Psoas muscle (tissue), 8 donors: ENCODE measurements around the gene KRT86. TPM values are rescaled to one million over a fixed set of nuclear protein-coding genes. Genes with fewer than 3 reads are reported as not detected.

Experiments
- ATAC-seq, 4 donors: fragments of 200-7000 bp; cut with Tn5 transposase; one replicate each; pipeline ENCODE4 v1.9.1; 2020; ENCODE audit warnings: moderate library complexity in 3 of 4, mild to moderate bottlenecking in 2 of 4
- DNase-seq, 2 donors: peaks; one replicate each; pipeline ENCODE4 v3.0.0-alpha.2; 2020
- H3K27ac ChIP-seq: fragments of 200-600 bp; one replicate; pipeline ENCODE4 v1.8.0; 2022
- H3K27me3 ChIP-seq, 3 donors: fragments of 200-600 bp in 1 of 3; one replicate each; pipeline versions ENCODE4 v1.6.1 to v1.8.0; 2013 to 2022; ENCODE audit warnings: low read length in 2 of 3, mild to moderate bottlenecking in 2 of 3, moderate library complexity in 1 of 3; ENCODE audit not compliant: insufficient read depth in 3 of 3
- H3K36me3 ChIP-seq, 2 donors: fragments of 200-600 bp in 1 of 2; one replicate each; pipeline versions ENCODE4 v1.6.1 to v1.8.0; 2013 to 2022; ENCODE audit warnings: low read depth in 1 of 2, mild to moderate bottlenecking in 1 of 2, moderate library complexity in 1 of 2; ENCODE audit not compliant: insufficient read depth in 1 of 2
- H3K4me1 ChIP-seq: fragments of 200-600 bp; one replicate; pipeline ENCODE4 v1.8.0; 2022
- H3K4me3 ChIP-seq: fragments of 200-600 bp; one replicate; pipeline ENCODE4 v1.8.0; 2022; ENCODE audit warnings: mild to moderate bottlenecking
- H3K9me3 ChIP-seq: fragments of 200-600 bp; one replicate; pipeline ENCODE4 v1.8.0; 2022
- WGBS, 3 donors: extraction: QIAGEN DNeasy Blood & Tissue Kit; methylation state at CpG; one replicate each; pipeline versions ENCODE4 v1.1.6 to v1.1.7; 2013; 5-methylcytosine and 5-hydroxymethylcytosine counted together
- intact Hi-C, 2 donors: fragments of 100-400 bp; cut with DNase I; formaldehyde crosslinking; loops; one replicate each; pipeline versions ENCODE4 v1.11.0 to v1.14.2; 2022
- polyA plus RNA-seq, 3 donors: library from polyadenylated mRNA; stranded (reverse); fragments of 200-250 nt; gene quantifications; one replicate each; pipeline ENCODE4 v1.2.3, GENCODE V29; 2013
- total RNA-seq, 4 donors: library from RNA; stranded (reverse); fragmentation: NEBNext Ultra II Directional in 2 of 4; extraction: Animal tissue kit (Norgen Biotek cat#: 25700) in 2 of 4; gene quantifications; one replicate each; pipeline versions ENCODE4 v1.2.1 to v1.2.4, GENCODE V29; 2021 to 2023
- TF ChIP-seq, protein P1 (sequence below): fragments of 200-600 bp; IDR thresholded peaks from one replicate; pipeline ENCODE4 v1.8.0; 2022; ENCODE audit warnings: antibody characterized with exemption
- donor health status: healthy with polysubstance abuse.
- donor health status: DM: no; HTN: no; CAD: no; lungs with moderate emphysema.
- donor health status: Bipolar disorder and iron deficiency.
- donor health status: healthy.
- donor health status: DM: yes; HTN: yes; CAD: no.
- donor health status: DM: no; HTN: no; CAD: no.
- donor health status: DM: no; HTN: no; CAD: no.
- donor health status: DM: yes; HTN: yes; CAD: no.

KRT86 gene
- total and polyA plus RNA-seq, 7 donors, result 0.01 to 0.77 (median 0.05) TPM; not detected in 4

DNA sequence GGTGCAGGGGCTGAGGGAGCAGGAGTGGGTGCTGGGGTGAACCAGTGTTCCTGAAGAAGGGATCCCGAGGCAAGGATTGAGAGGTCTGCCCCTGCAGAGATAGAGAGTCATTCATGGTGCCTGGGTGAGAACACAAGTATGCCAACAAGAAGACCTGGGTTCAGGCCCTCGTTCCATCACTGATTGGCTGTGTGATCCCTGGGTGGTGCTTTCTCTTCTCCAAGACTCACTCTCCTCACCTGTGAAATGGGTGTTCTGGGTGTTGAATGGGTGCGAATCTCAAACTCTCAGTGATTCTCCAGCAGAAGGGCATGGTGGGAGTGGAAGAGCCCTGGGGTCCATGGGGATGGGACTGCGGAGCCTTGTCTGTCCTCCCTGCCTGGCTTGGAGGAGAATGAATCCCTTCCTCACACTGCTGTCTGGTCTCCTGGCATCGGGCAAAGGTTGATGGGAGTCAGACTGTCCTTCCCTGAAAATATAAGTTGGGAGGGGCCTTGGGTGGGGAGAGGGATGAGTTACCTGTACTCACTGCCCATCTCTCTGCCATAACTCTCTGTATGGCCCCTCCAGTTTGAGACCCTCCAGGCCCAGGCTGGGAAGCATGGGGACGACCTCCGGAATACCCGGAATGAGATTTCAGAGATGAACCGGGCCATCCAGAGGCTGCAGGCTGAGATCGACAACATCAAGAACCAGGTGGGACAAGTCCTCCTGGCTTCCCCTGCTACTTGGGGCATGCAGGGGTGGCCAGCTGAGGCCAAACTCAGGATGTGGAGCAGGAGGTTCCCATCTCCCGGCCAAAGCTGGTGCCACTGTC is 31.8 kb upstream of the KRT86 start:
- Histone ChIP-seq H3K27ac (no peak overlapping the region), H3K4me3 (no peak overlapping the region), H3K27me3 (peaks cover 0 to 1% (median 0%) of the 10 kb centered on the region in 3 donors), H3K36me3 (no peaks in the 10 kb centered on the region), H3K4me1 (peaks cover 25% of the 10 kb centered on the region), H3K9me3 (no peaks in the 10 kb centered on the region)
- no peak for ATAC-seq
- intact Hi-C loops, result no loop called here
- peak in 1 of 2 donors; percentile 28 for DNase-seq
- WGBS, 3 donors, result 92 to 95% (median 94%) methylated on average over 11 of the region's 11 CpGs
- TF ChIP-seq, protein P1, sequence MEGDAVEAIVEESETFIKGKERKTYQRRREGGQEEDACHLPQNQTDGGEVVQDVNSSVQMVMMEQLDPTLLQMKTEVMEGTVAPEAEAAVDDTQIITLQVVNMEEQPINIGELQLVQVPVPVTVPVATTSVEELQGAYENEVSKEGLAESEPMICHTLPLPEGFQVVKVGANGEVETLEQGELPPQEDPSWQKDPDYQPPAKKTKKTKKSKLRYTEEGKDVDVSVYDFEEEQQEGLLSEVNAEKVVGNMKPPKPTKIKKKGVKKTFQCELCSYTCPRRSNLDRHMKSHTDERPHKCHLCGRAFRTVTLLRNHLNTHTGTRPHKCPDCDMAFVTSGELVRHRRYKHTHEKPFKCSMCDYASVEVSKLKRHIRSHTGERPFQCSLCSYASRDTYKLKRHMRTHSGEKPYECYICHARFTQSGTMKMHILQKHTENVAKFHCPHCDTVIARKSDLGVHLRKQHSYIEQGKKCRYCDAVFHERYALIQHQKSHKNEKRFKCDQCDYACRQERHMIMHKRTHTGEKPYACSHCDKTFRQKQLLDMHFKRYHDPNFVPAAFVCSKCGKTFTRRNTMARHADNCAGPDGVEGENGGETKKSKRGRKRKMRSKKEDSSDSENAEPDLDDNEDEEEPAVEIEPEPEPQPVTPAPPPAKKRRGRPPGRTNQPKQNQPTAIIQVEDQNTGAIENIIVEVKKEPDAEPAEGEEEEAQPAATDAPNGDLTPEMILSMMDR, result no peak

DNA sequence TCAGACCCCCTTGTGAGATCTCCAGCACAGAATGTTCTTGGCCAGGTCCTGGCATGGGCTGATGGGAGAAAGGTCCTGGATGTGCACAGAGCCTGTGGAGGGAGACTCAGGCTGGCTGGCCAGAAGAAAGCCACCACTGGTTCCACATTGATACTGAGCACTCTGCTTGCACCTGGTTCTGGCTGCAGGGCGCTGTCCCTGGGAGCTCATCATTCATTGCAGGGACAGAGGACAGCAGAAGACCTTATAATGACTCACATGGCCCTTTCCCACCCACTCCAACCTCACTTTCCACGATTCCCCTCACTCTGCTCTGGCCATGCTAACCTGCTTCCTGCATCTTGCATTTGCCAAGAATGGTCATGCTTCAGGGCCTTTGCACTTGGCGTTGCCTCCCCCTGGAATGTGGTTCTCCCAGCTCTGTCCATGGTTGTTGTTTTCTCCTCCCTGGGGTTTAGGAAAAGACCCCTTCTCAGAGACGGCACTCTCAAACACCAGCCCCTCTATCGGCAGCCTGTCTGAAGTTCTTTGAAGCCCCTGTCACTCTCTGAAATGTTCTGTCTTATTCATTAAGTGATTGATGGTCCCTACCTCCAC is 31.1 kb upstream of the KRT86 start:
- peak in 1 of 2 donors; percentile 40 for DNase-seq
- no peaks in the 10 kb centered on the region for H3K27me3 ChIP-seq
- intact Hi-C loops, result no loop called here
- peaks cover 30% of the 10 kb centered on the region for H3K4me1 ChIP-seq
- no peak for ATAC-seq
- TF ChIP-seq, protein P1, result no peak
- H3K4me3 ChIP-seq, result no peak overlapping the region
- no peaks in the 10 kb centered on the region for H3K9me3 ChIP-seq
- H3K27ac ChIP-seq, result no peak overlapping the region
- no peaks in the 10 kb centered on the region for H3K36me3 ChIP-seq
- WGBS, 3 donors, result 61 to 75% (median 70%) methylated on average over 5 of the region's 5 CpGs

DNA sequence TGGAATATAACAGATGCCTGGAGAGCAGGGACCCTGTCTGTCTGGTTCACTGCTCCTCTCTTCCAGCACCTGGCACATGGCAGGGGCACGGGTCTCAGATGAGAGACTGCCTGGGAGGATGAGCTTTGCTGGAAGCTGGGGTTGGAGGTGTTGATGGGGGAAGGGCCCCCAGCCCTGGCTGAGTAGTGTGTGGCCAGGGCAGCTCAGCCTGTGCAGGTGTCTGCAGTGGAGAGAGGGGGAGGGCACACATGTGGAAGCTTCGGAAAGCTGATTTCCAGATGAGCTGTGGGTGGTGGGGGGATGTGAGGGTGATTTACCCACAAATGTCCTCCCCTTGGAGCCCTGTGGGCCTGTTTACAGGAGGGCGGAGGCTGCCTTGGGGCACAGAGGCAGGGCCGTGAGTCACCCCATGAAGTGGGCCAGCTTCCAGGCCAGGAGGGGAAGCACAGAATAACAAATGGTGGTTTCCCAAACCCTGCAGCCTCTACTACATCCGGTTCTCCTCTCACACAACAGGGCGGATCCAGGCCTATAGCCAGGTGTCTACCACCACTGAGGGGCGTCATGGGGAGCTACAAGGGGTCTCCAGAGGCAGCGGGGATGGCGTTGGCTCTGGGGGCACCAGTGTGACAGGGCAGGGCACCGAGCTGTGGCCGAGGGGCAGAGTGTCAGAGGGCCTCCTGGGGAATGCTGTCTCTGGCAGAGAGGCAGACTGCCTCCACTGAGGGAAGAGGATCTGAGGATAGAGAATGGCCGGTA is 30.4 kb upstream of the KRT86 start:
- Histone ChIP-seq H3K36me3 (no peaks in the 10 kb centered on the region), H3K4me1 (peaks cover 37% of the 10 kb centered on the region), H3K4me3 (no peak overlapping the region), H3K9me3 (no peaks in the 10 kb centered on the region), H3K27ac (no peak overlapping the region), H3K27me3 (no peaks in the 10 kb centered on the region)
- TF ChIP-seq, protein P1, result no peak
- ATAC-seq, result peak; percentile 54 to 67 (median 62)
- peak; percentile 86 to 88 for DNase-seq
- 40 to 53% (median 49%) methylated on average over 12 of the region's 12 CpGs for WGBS, 3 donors
- intact Hi-C loops, result no loop called here

GRCh38 chr12:52244615-52244994 is 29.8 kb upstream of the KRT86 start:
- intact Hi-C loops, result no loop called here
- Histone ChIP-seq H3K4me3 (no peak overlapping the region), H3K4me1 (peaks cover 43% of the 10 kb centered on the region), H3K27me3 (no peaks in the 10 kb centered on the region), H3K9me3 (no peaks in the 10 kb centered on the region), H3K27ac (no peak overlapping the region), H3K36me3 (no peaks in the 10 kb centered on the region)
- ATAC-seq (no peak), DNase-seq (peak in 1 of 2 donors; percentile 23)
- WGBS, 3 donors, result 63 to 72% (median 69%) methylated on average over 3 of the region's 3 CpGs
- TF ChIP-seq, protein P1, result no peak
